GM18511 (cell line): ENCODE results near the gene NCOA7.
"Not testable (repeated sequence)": the region's sequence is repeated elsewhere in the genome, so short reads cannot be mapped to it uniquely, and the experiment has no call there.

Experiments used
- ATAC-seq: cut with Tn5 transposase; IDR thresholded peaks from one replicate; pipeline ENCODE4 v1.9.1; 2021; ENCODE audit warnings: mild to moderate bottlenecking, moderate library complexity; ENCODE audit not compliant: unreplicated experiment

NCOA7 gene

GRCh38 chr6:125943528-125944433 is 153.0 kb downstream of the NCOA7 start:
- no peak for ATAC-seq

GRCh38 chr6:125944434-125944816 is 153.7 kb downstream of the NCOA7 start:
- no peak for ATAC-seq

DNA sequence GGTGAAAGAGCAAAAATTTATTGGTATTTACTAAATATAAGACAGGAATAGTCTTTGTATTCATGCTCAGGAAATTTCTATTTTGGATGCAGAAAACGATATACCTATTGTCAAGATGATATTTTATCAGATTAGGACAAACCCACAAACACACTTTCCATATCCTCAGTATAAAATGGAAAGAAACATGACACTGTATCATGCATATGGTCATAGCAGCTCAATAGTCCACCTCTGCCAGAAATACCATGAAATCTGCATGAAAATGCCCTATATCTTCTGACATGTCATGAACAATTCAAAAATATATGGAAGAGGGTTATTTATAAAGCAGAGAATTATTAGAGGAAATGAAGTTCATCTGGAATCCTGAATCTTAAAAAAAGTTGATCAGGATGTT is 154.1 kb downstream of the NCOA7 start:
- no peak for ATAC-seq

DNA sequence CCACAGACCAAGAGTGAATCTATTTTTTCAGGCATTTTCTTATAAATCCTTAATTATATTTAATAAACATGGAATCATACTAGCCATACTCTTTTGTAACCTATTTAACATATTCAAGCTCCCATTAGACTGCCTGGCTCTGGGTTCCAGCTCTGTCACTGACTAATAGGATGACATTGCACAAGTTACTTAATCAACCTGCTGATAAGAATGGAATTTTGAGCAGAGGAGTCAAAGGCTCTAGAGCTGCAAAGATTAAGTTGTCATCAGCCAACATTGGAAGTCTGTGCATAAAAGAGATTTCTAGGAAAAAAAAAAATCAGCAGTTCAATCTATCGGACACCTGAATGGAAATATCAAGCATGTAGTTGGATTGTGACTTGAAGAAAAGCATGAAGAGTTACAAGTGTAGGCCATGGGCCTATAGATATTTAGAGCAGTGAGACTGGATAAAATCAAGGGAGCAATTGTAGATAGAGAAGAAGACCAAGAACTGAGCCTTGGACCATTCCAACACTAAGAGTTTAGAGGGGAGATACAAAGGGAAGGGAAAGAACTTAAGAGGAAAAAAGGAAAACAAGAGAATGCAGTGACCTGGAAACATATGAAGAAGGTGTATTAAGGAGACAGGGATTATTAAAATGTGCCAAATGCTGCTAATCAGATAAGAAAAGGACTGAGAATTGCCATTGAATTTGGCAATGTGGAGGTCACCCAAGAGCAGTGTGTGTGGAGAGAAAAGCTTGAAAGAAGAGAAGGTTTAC is 154.8 kb downstream of the NCOA7 start:
- ATAC-seq, result no peak

- no peak for ATAC-seq
These were observed 156.9 kb downstream of the NCOA7 start for GRCh38 chr6:125947615-125948014.

- ATAC-seq, result no peak
These were observed 157.7 kb downstream of the NCOA7 start for GRCh38 chr6:125948455-125948854.

- ATAC-seq, result no peak
These were observed 158.3 kb downstream of the NCOA7 start for GRCh38 chr6:125949069-125949468.

DNA sequence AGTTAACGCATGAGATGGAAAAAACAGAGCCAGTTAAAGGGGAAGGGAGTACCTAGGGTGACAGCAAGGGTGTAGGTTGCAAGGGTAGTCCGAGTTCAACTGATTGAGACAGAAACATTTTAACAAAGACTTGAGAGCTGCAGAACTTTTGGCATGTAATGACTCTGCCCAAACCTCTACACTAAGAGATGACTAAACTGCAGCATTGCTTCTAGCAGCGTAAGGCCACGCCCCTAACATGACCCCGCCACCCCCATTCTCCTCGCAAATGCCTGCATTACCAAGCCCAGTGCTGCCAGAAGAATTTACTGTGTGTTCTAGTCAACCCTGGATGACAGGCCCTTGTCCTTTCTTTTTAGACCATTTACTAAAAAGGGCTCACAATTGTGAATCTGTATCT is 159.5 kb downstream of the NCOA7 start:
- no peak for ATAC-seq

DNA sequence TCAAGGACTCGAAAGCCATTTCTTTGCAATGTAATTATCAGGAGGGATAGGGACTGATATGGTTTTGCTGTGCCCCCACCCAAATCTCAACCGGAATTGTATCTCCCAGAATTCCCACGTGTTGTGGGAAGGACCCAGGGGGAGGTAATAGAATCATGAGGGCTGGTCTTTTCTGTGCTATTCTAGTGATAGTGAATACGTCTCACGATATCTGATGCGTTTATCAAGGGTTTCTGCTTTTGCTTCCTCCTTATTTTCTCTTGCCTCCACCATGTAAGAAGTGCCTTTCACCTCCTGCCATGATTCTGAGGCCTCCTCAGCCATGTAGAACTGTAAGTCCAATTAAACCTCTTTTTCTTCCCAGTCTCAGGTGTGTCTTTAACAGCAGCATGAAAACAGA is 160.0 kb downstream of the NCOA7 start:
- not testable (repeated sequence) for ATAC-seq

- ATAC-seq, result no peak
These were observed 160.6 kb downstream of the NCOA7 start for GRCh38 chr6:125951323-125951722.

DNA sequence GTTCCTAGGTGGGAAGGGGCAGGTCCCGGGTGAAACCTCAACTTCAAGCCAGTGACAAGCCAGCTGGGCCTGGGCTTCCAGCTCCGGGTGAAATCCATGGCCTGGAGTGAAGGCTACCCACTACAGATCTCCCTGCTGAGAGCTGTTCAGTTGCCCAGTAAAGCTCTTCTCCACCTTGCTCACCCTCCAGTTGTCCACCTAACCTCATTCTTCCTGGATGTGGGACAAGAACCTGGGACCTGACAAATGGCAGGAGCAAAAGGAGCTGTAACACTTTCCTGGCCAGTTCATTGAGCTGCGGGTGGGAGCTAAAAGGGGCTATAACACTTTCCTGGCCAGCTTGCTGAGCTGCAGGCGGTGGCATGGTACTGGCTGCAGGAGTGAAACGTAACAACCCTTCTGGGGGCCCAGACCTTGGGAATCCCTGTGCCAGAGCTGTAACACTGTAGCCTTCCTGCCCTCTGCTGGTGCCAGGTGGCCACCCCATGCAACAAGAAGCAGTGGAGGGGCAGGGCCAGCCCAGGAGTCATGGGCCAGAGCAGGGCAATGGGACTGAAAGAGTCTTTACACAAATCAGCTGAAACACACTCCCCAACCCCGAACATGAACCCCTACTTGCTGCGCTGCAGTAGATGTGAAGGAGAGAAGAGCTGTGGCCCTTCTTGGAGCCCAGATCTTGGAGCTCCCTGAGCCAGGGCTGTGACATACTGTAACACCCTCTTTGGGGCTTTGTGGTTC is 162.2 kb downstream of the NCOA7 start:
- no peak for ATAC-seq

DNA sequence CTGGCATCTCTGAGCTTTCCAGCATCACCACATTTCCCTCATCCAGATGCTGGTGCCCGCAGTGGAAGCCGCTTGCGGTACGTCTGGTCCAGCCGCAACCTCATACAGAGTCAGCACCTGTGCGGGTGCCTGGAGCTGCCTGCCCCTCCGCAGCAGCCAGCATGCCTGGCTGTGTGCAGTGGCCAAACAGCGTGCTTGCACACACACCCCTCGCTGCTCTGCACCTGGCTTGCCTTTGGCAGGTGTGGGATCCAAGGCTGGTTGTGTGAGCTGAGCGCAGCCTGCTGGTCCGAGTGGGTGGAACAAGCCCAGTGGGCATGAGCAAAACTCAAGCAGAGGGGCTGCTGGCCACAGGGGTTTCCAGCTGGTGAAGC is 162.7 kb downstream of the NCOA7 start:
- no peak for ATAC-seq

DNA sequence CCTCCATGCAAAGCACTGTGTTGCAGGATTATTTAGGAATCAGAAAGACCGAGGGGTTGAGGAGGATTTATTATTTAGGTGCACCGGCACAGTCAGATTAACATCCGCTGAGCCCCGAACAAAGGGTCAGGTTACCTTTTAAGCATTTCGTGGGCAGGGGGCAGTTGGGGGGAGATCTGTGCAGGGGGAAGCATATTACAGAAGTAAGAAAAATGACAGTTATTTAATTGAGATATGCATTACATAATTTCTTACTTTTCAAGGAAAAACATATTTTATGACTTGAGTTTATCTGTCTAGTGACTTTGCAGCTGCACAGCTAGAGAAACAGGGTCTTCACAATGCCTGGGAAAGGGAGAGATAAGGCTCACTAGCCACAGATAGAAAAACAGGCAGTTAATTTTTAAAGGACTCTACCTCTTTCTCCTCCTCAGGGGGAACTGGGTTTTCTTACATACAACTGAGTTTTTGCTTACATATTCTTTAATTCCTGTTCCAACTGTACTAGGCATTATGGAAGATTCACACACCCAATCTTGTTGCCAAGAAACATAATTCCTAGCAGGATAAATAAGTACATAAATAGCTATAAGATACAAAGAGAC is 164.1 kb downstream of the NCOA7 start:
- no peak for ATAC-seq

GRCh38 chr6:125955973-125956372 is 165.2 kb downstream of the NCOA7 start:
- no peak for ATAC-seq

GRCh38 chr6:125956506-125957390 is 166.0 kb downstream of the NCOA7 start, which contains the start of gene HINT3:
Gene HINT3, plus strand, starts transcription at chr6:125956770. Its CDS starts 208 bp downstream, at chr6:125956978.
- peak; percentile 90 for ATAC-seq

GRCh38 chr6:125957391-125957693 is 166.6 kb downstream of the NCOA7 start:
- no peak for ATAC-seq

GRCh38 chr6:125957845-125958244 is 167.1 kb downstream of the NCOA7 start:
- ATAC-seq, result no peak

DNA sequence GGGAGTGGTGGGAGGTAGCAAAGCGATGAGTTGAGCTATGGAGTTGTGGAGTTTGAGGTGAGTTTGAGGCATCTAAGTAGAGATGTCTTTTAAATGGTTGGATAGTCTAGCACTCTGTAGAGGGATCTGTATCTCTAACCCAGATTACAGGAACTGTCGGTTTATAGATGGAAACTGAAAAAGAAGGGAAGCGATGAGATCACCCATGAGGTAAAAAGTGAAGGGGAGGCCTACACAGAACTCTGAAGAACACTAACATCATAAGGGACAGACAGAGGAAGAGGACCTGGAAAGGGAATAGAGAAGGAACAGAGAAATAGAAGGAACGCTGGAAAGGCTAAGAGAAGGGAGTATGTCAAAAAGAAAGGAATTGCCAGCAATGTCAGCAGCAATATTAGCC is 168.3 kb downstream of the NCOA7 start:
- no peak for ATAC-seq

DNA sequence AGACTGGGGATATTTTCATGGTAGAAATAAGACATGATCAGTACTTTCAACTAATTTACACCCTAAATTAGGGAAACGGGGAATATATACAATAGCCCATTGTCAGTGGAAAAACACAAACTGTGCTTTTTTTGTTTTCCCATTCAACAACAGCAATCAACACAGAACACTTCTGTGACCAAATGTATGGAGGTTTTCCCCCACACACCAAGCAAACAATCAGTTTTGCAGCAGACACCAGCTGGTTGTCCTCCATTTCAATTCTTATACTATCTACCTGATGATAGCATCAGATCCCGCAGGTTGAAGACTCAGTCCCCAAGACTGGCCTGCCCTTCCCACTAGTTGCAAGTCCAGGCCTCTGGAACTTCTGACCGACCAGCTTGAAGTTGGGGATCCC is 170.4 kb downstream of the NCOA7 start:
- ATAC-seq, result no peak

- ATAC-seq, result no peak
These were observed 172.2 kb downstream of the NCOA7 start for GRCh38 chr6:125962900-125963497.
